Adipose tissue (tissue), 3 donors: ENCODE data around the gene RBM39. TPM values are rescaled to one million over a fixed set of nuclear protein-coding genes. Genes with fewer than 3 reads are reported as not detected.
"Not testable (repeated sequence)": the region's sequence is repeated elsewhere in the genome, so short reads cannot be mapped to it uniquely, and the experiment has no call there.

Experiments used
- H3K27ac ChIP-seq: one replicate; pipeline ENCODE4 v1.5.1; 2013; ENCODE audit warnings: low read depth, low read length
- WGBS, 3 donors: extraction: QIAGEN DNeasy Blood & Tissue Kit; methylation state at CpG; one replicate each; pipeline ENCODE4 v1.1.7; 2013; 5-methylcytosine and 5-hydroxymethylcytosine counted together
- polyA plus RNA-seq, 3 donors: library from polyadenylated mRNA; stranded (reverse); fragments of 200-250 nt; gene quantifications; one replicate each; pipeline ENCODE4 v1.2.3, GENCODE V29; 2013
- donor health status: healthy with polysubstance abuse.
- donor health status: Bipolar disorder and iron deficiency.
- donor health status: healthy.

Gene RBM39
- polyA plus RNA-seq, 3 donors = 107 to 170 (median 150) TPM

DNA sequence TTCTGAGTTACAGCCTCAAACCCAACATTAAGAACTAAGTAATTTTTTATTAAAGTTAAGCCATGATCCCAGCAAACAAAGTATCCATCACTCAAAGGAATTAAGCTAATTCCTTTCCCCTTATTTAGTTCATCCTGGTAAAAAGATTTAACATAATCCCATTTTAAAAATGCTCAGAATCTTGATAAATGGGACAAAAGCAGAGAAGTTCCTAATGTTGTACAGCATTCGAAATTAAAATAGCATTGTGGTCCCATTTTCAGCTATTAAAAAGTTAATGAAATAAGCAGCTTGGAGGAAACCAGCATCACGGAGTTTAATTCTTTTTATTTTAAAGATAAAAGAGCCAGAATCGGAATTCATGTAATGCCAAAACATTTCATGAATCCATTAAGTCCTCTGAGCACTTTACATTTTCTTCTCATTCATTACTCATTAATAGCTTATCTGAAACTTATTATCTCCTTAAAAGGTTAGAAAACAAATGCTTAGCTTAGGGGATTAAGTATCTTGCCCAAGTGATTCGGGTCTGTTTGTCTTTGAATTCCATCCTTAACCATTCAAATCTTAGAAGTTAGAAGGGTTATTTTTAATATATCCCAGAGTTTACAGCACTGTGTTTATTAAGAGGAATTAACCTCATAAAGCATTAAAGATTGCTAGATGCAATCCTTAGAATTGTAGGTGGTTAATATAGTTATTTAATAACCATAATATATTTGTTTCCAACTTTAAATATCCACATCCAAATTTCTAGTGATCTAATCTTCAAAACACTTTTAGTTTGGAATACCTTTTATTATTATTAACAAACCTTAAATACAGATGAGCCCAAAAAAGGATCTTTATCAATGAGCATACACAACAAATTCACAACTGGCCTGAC, 11.2 kb downstream of the RBM39 start:
- 25 to 56% (median 50%) methylated on average over 4 of the region's 4 CpGs for WGBS, 3 donors
- no peak overlapping the region for H3K27ac ChIP-seq

GRCh38 chr20:35729836-35730582, 12.1 kb downstream of the RBM39 start:
- no peak overlapping the region for H3K27ac ChIP-seq
- 67 to 78% (median 77%) methylated on average over 2 of the region's 2 CpGs for WGBS, 3 donors

- H3K27ac ChIP-seq = no peak overlapping the region
- 71 to 87% (median 80%) methylated on average over 7 of the region's 7 CpGs for WGBS, 3 donors
These were observed 12.7 kb downstream of the RBM39 start for GRCh38 chr20:35729283-35729807.

- 87 to 96% (median 93%) methylated on average over 20 of the region's 20 CpGs for WGBS, 3 donors
These were observed 15.0 kb downstream of the RBM39 start for GRCh38 chr20:35726842-35727711.

GRCh38 chr20:35724321-35725230, 17.5 kb downstream of the RBM39 start:
- H3K27ac ChIP-seq = no peak overlapping the region
- 83 to 88% (median 84%) methylated on average over 13 of the region's 13 CpGs for WGBS, 3 donors

More at GRCh38 chr20:35726842-35727711, 15.0 kb downstream of the RBM39 start:
- H3K27ac ChIP-seq = no peak overlapping the region

GRCh38 chr20:35723652-35724320, 18.3 kb downstream of the RBM39 start:
- WGBS, 3 donors = 87 to 97% (median 96%) methylated on average over 12 of the region's 12 CpGs
- not testable (repeated sequence) for H3K27ac ChIP-seq

GRCh38 chr20:35723275-35723639, 18.8 kb downstream of the RBM39 start:
- not testable (repeated sequence) for H3K27ac ChIP-seq
- WGBS, 3 donors = 72 to 87% (median 77%) methylated on average over 4 of the region's 4 CpGs

GRCh38 chr20:35721621-35722020, 20.4 kb downstream of the RBM39 start:
- H3K27ac ChIP-seq = no peak overlapping the region
- 45 to 82% (median 78%) methylated on average over 3 of the region's 3 CpGs for WGBS, 3 donors

- H3K27ac ChIP-seq = no peak overlapping the region
- 82 to 92% (median 92%) methylated on average over 3 of the region's 3 CpGs for WGBS, 3 donors
These were observed 20.8 kb downstream of the RBM39 start for GRCh38 chr20:35721219-35721618.

GRCh38 chr20:35720165-35721123, 21.6 kb downstream of the RBM39 start:
- no peak overlapping the region for H3K27ac ChIP-seq
- 90 to 95% (median 94%) methylated on average over 13 of the region's 13 CpGs for WGBS, 3 donors

DNA sequence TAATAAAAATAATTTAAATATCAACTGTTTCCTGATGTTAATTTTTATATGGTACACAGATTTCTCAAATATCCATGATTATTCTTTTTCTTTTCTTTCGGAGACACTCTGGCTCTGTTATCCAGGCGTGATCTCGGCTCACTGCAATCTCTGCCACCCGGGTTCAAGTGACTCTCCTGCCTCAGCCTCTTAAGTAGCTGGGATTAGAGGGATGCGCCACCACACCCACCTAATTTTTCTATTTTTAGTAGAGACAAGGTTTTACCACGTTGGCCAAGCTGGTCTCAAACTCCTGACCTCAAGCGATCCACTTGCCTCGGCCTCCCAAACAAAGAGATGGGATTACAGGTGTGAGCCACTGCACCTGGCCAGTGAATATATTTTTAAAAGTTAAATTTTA, 22.3 kb downstream of the RBM39 start:
- H3K27ac ChIP-seq = no peak overlapping the region
- 71 to 74% (median 73%) methylated on average over 8 of the region's 8 CpGs for WGBS, 3 donors

DNA sequence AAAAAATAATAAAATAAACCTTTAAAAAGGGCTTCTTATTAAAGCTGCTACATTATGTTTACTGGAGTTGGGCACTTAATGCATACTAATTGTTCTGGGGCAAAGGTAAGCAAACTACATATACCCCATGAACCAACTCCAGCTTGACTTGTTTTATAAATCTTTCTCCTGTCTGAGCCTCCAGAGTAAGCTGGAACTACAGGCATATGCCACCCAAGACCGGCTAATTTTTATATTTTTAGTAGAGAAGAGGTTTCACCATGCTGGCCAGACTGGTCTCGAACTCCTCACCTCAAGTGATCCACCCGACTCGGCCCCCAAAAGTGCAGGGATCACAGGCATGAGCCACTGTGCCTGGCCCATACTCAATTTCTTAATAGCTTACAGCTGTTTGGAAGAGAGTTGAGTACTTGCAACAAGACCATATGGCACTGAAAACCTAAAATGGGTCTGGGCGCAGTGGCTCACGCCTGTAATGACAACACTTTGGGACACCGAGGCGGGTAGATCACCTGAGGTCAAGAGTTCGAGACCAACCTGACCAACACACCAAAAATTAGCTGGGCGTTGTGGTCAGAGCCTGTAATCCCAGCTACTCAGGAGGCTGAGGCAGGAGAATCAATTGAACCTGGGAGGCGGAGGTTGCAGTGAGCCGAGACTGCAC, 23.0 kb downstream of the RBM39 start:
- no peak overlapping the region for H3K27ac ChIP-seq
- WGBS, 3 donors = 83 to 91% (median 88%) methylated on average over 12 of the region's 12 CpGs

DNA sequence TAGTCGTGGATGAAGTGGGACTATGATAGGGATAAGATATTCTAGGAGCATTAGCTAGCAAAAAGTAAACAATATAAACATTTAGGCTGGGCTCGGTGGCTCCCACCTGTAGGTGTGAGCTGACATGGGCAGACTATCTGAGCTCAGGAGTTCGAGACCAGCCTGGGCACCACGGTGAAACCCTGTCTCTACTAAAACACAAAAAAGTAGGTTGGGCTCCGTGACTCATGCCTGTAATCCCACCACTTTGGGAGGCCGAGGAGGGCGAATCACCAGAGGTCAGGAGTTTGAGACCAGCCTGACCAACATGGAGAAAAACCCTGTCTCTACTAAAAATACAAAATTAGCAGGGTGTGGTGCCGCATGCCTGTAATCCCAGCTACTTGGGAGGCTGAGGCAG, 23.7 kb downstream of the RBM39 start:
- H3K27ac ChIP-seq = not testable (repeated sequence)
- WGBS, 3 donors = 88 to 92% (median 92%) methylated on average over 8 of the region's 8 CpGs

DNA sequence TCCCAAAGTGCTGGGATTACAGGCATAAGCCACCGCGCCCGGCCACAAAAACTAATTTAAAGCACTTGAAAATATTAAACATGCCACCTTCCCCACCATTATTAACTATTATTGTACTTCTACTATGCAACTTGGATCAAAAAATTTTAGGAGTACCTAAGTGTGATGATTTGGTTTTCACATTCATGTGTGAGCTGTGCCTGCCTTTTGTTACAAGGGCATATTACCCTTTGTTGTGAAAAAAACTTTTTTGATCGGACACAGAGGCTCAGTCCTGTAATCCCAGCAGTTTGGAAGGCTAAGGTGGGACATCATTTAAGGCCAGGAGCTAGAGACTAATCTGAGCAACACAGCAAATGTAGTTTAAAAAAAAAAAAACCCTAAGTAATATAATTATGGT, 25.7 kb downstream of the RBM39 start:
- 94% methylated on average over 4 of the region's 4 CpGs for WGBS, 3 donors
- H3K27ac ChIP-seq = no peak overlapping the region

- no peak overlapping the region for H3K27ac ChIP-seq
- 87 to 93% (median 89%) methylated on average over 2 of the region's 2 CpGs for WGBS, 3 donors
These were observed 26.4 kb downstream of the RBM39 start for GRCh38 chr20:35715652-35716051.
